ENCODE data around the gene OPN5.

The OPN5 gene

GRCh38 chr6:47759364-47759763 lies 22.5 kb upstream of the OPN5 start:
- Histone ChIP-seq H3K4me3 (ENCODE audit: extremely low read depth, insufficient read depth, low read length, poor library complexity, severe bottlenecking) (no peak overlapping the region), H3K4me1 (ENCODE audit: control insufficient read depth, insufficient read depth, low read length, poor library complexity, severe bottlenecking) (no peaks in the 10 kb centered on the region), H3K9me3 (ENCODE audit: control insufficient read depth, low read length) (peaks cover 6% of the 10 kb centered on the region), H3K36me3 (ENCODE audit: control insufficient read depth, insufficient read depth, low read length) (no peaks in the 10 kb centered on the region), H3K27ac (ENCODE audit: low read depth, low read length, severe bottlenecking) (no peak overlapping the region)
- no CpG with 5 or more reads among the region's 1 CpG for WGBS, 2 experiments (ENCODE audit: insufficient coverage in 2 of 2)

GRCh38 chr6:47762502-47762901 lies 19.3 kb upstream of the OPN5 start:
- H3K9me3 ChIP-seq (ENCODE audit: control insufficient read depth, low read length) = no peaks in the 10 kb centered on the region
- 100% methylated on average over 1 to 2 of the region's 3 CpGs for WGBS, 2 experiments (ENCODE audit: insufficient coverage in 2 of 2)
- no peaks in the 10 kb centered on the region for H3K4me1 ChIP-seq (ENCODE audit: control insufficient read depth, insufficient read depth, low read length, poor library complexity, severe bottlenecking)
- no peaks in the 10 kb centered on the region for H3K36me3 ChIP-seq (ENCODE audit: control insufficient read depth, insufficient read depth, low read length)
- no peak overlapping the region for H3K27ac ChIP-seq (ENCODE audit: low read depth, low read length, severe bottlenecking)
- H3K4me3 ChIP-seq (ENCODE audit: extremely low read depth, insufficient read depth, low read length, poor library complexity, severe bottlenecking) = no peak overlapping the region

- no peak overlapping the region for H3K4me3 ChIP-seq (ENCODE audit: extremely low read depth, insufficient read depth, low read length, poor library complexity, severe bottlenecking)
- H3K36me3 ChIP-seq (ENCODE audit: control insufficient read depth, insufficient read depth, low read length) = no peaks in the 10 kb centered on the region
- no peak overlapping the region for H3K27ac ChIP-seq (ENCODE audit: low read depth, low read length, severe bottlenecking)
- no CpG with 5 or more reads among the region's 3 CpGs for WGBS, 2 experiments (ENCODE audit: insufficient coverage in 2 of 2)
- H3K4me1 ChIP-seq (ENCODE audit: control insufficient read depth, insufficient read depth, low read length, poor library complexity, severe bottlenecking) = no peaks in the 10 kb centered on the region
- H3K9me3 ChIP-seq (ENCODE audit: control insufficient read depth, low read length) = no peaks in the 10 kb centered on the region
Measured at GRCh38 chr6:47766445-47766844, 15.4 kb upstream of the OPN5 start.

- no peak overlapping the region for H3K27ac ChIP-seq (ENCODE audit: low read depth, low read length, severe bottlenecking)
- H3K4me1 ChIP-seq (ENCODE audit: control insufficient read depth, insufficient read depth, low read length, poor library complexity, severe bottlenecking) = no peaks in the 10 kb centered on the region
- no peak overlapping the region for H3K4me3 ChIP-seq (ENCODE audit: extremely low read depth, insufficient read depth, low read length, poor library complexity, severe bottlenecking)
- no peaks in the 10 kb centered on the region for H3K36me3 ChIP-seq (ENCODE audit: control insufficient read depth, insufficient read depth, low read length)
- WGBS, 2 experiments (ENCODE audit: insufficient coverage in 2 of 2) = no CpG with 5 or more reads among the region's 1 CpG
- H3K9me3 ChIP-seq (ENCODE audit: control insufficient read depth, low read length) = no peaks in the 10 kb centered on the region
Measured at GRCh38 chr6:47767102-47767501, 14.7 kb upstream of the OPN5 start.

GRCh38 chr6:47769982-47770381 lies 11.8 kb upstream of the OPN5 start:
- Histone ChIP-seq H3K27ac (ENCODE audit: low read depth, low read length, severe bottlenecking) (no peak overlapping the region), H3K4me3 (ENCODE audit: extremely low read depth, insufficient read depth, low read length, poor library complexity, severe bottlenecking) (no peak overlapping the region), H3K4me1 (ENCODE audit: control insufficient read depth, insufficient read depth, low read length, poor library complexity, severe bottlenecking) (no peaks in the 10 kb centered on the region), H3K9me3 (ENCODE audit: control insufficient read depth, low read length) (no peaks in the 10 kb centered on the region), H3K36me3 (ENCODE audit: control insufficient read depth, insufficient read depth, low read length) (no peaks in the 10 kb centered on the region)

GRCh38 chr6:47772359-47772758 lies 9.5 kb upstream of the OPN5 start:
- Histone ChIP-seq H3K4me1 (ENCODE audit: control insufficient read depth, insufficient read depth, low read length, poor library complexity, severe bottlenecking) (no peaks in the 10 kb centered on the region), H3K36me3 (ENCODE audit: control insufficient read depth, insufficient read depth, low read length) (no peaks in the 10 kb centered on the region), H3K27ac (ENCODE audit: low read depth, low read length, severe bottlenecking) (no peak overlapping the region), H3K4me3 (ENCODE audit: extremely low read depth, insufficient read depth, low read length, poor library complexity, severe bottlenecking) (no peak overlapping the region), H3K9me3 (ENCODE audit: control insufficient read depth, low read length) (no peaks in the 10 kb centered on the region)
- WGBS, 2 experiments (ENCODE audit: insufficient coverage in 2 of 2) = 78 to 80% methylated on average over 1 to 2 of the region's 2 CpGs

GRCh38 chr6:47773005-47773404 lies 8.8 kb upstream of the OPN5 start:
- no peak overlapping the region for H3K4me3 ChIP-seq (ENCODE audit: extremely low read depth, insufficient read depth, low read length, poor library complexity, severe bottlenecking)
- no peak overlapping the region for H3K27ac ChIP-seq (ENCODE audit: low read depth, low read length, severe bottlenecking)
- no peaks in the 10 kb centered on the region for H3K9me3 ChIP-seq (ENCODE audit: control insufficient read depth, low read length)
- H3K36me3 ChIP-seq (ENCODE audit: control insufficient read depth, insufficient read depth, low read length) = no peaks in the 10 kb centered on the region
- no peaks in the 10 kb centered on the region for H3K4me1 ChIP-seq (ENCODE audit: control insufficient read depth, insufficient read depth, low read length, poor library complexity, severe bottlenecking)
- WGBS, 2 experiments (ENCODE audit: insufficient coverage in 2 of 2) = 95 to 100% methylated on average over 2 to 3 of the region's 5 CpGs

GRCh38 chr6:47780510-47781356 lies 1.1 kb upstream of the OPN5 start:
- H3K36me3 ChIP-seq (ENCODE audit: control insufficient read depth, insufficient read depth, low read length) = no peaks in the 10 kb centered on the region
- no peak overlapping the region for H3K27ac ChIP-seq (ENCODE audit: low read depth, low read length, severe bottlenecking)
- no peaks in the 10 kb centered on the region for H3K4me1 ChIP-seq (ENCODE audit: control insufficient read depth, insufficient read depth, low read length, poor library complexity, severe bottlenecking)
- no peak overlapping the region for H3K4me3 ChIP-seq (ENCODE audit: extremely low read depth, insufficient read depth, low read length, poor library complexity, severe bottlenecking)
- no peaks in the 10 kb centered on the region for H3K9me3 ChIP-seq (ENCODE audit: control insufficient read depth, low read length)
- WGBS, 2 experiments (ENCODE audit: insufficient coverage in 2 of 2) = 19 to 33% methylated on average over 3 of the region's 6 CpGs

GRCh38 chr6:47785182-47785581 lies 3.4 kb downstream of the OPN5 start:
- WGBS, 2 experiments (ENCODE audit: insufficient coverage in 2 of 2) = 90% methylated on average over 2 of the region's 2 CpGs; no CpG with 5 or more reads in 1 of the 2 experiments
- Histone ChIP-seq H3K36me3 (ENCODE audit: control insufficient read depth, insufficient read depth, low read length) (no peaks in the 10 kb centered on the region), H3K4me1 (ENCODE audit: control insufficient read depth, insufficient read depth, low read length, poor library complexity, severe bottlenecking) (no peaks in the 10 kb centered on the region), H3K9me3 (ENCODE audit: control insufficient read depth, low read length) (no peaks in the 10 kb centered on the region), H3K27ac (ENCODE audit: low read depth, low read length, severe bottlenecking) (no peak overlapping the region), H3K4me3 (ENCODE audit: extremely low read depth, insufficient read depth, low read length, poor library complexity, severe bottlenecking) (no peak overlapping the region)

GRCh38 chr6:47787620-47788497 lies 6.0 kb downstream of the OPN5 start:
- Histone ChIP-seq H3K4me3 (ENCODE audit: extremely low read depth, insufficient read depth, low read length, poor library complexity, severe bottlenecking) (no peak overlapping the region), H3K27ac (ENCODE audit: low read depth, low read length, severe bottlenecking) (no peak overlapping the region), H3K36me3 (ENCODE audit: control insufficient read depth, insufficient read depth, low read length) (no peaks in the 10 kb centered on the region), H3K4me1 (ENCODE audit: control insufficient read depth, insufficient read depth, low read length, poor library complexity, severe bottlenecking) (no peaks in the 10 kb centered on the region), H3K9me3 (ENCODE audit: control insufficient read depth, low read length) (no peaks in the 10 kb centered on the region)
- 27 to 34% methylated on average over 17 to 20 of the region's 20 CpGs for WGBS, 2 experiments (ENCODE audit: insufficient coverage in 2 of 2)

- H3K4me3 ChIP-seq (ENCODE audit: extremely low read depth, insufficient read depth, low read length, poor library complexity, severe bottlenecking) = no peak overlapping the region
- WGBS, 2 experiments (ENCODE audit: insufficient coverage in 2 of 2) = 40 to 71% methylated on average over 1 of the region's 5 CpGs
Measured at GRCh38 chr6:47788498-47788884, 6.7 kb downstream of the OPN5 start.

More at GRCh38 chr6:47788498-47788884, 6.7 kb downstream of the OPN5 start:
- Histone ChIP-seq H3K36me3 (ENCODE audit: control insufficient read depth, insufficient read depth, low read length) (no peaks in the 10 kb centered on the region), H3K4me1 (ENCODE audit: control insufficient read depth, insufficient read depth, low read length, poor library complexity, severe bottlenecking) (no peaks in the 10 kb centered on the region), H3K9me3 (ENCODE audit: control insufficient read depth, low read length) (no peaks in the 10 kb centered on the region), H3K27ac (ENCODE audit: low read depth, low read length, severe bottlenecking) (no peak overlapping the region)

Measured in mesodermal cell (in vitro differentiated cells).